Measurements from ENCODE around the gene EPB42.

- TF ChIP-seq CTCF (IDR thresholded peaks at IDR 0.05) (no peak), POLR2A (IDR thresholded peaks at IDR 0.05) (no peak)
Measured at GRCh38 chr15:43198992-43199391, 21.8 kb downstream of the EPB42 start.
